Loucy (cell line): Measurements from ENCODE around the gene C2orf81.

Experiments
- H2AFZ ChIP-seq: fragments of 200-600 bp; sonication (generic); 2 replicates; pipeline ENCODE4 v1.6.0; 2016; ENCODE audit warnings: antibody characterized with exemption, mild to moderate bottlenecking, low read length, moderate library complexity
- H3F3A ChIP-seq: fragments of 200-600 bp; 2 replicates; pipeline ENCODE4 v1.6.0; 2016; ENCODE audit warnings: antibody characterized with exemption, low read depth, mild to moderate bottlenecking
- H3K27me3 ChIP-seq: fragments of 200-600 bp; sonication (generic); 2 replicates; pipeline ENCODE4 v1.6.1; 2014; ENCODE audit warnings: low read length, mild to moderate bottlenecking; ENCODE audit not compliant: insufficient read depth, poor library complexity, severe bottlenecking
- H3K36me3 ChIP-seq: fragments of 200-600 bp; sonication (generic); 2 replicates; pipeline ENCODE4 v1.6.1; 2016; ENCODE audit warnings: low read length; ENCODE audit not compliant: insufficient read depth
- H3K4me1 ChIP-seq: fragments of 200-600 bp; sonication (generic); 2 replicates; pipeline ENCODE4 v1.5.1; 2014; ENCODE audit warnings: low read length, mild to moderate bottlenecking; ENCODE audit not compliant: insufficient read depth, poor library complexity, severe bottlenecking
- H3K4me2 ChIP-seq: fragments of 200-600 bp; sonication (generic); 2 replicates; pipeline ENCODE4 v1.6.0; 2014; ENCODE audit warnings: antibody characterized with exemption, low read length, low read depth, mild to moderate bottlenecking; ENCODE audit not compliant: poor library complexity, severe bottlenecking
- H3K4me3 ChIP-seq: fragments of 200-600 bp; sonication (generic); 2 replicates; pipeline ENCODE4 v1.5.1; 2014; ENCODE audit warnings: low read length, mild to moderate bottlenecking, mixed read lengths; ENCODE audit not compliant: poor library complexity, severe bottlenecking
- H3K79me2 ChIP-seq: fragments of 200-600 bp; sonication (generic); 2 replicates; pipeline ENCODE4 v1.6.1; 2014; ENCODE audit warnings: low read length; ENCODE audit not compliant: insufficient read depth
- H3K9ac ChIP-seq: fragments of 200-600 bp; sonication (generic); 2 replicates; pipeline ENCODE4 v1.6.0; 2014; ENCODE audit warnings: mild to moderate bottlenecking, low read depth, low read length, moderate library complexity; ENCODE audit not compliant: poor library complexity, severe bottlenecking
- H3K9me2 ChIP-seq: fragments of 200-600 bp; sonication (generic); replicated peaks from 2 replicates; pipeline ENCODE4 v1.6.1; 2016; ENCODE audit warnings: low read depth, low read length, mixed read lengths
- H3K9me3 ChIP-seq: fragments of 200-600 bp; sonication (generic); 2 replicates; pipeline ENCODE4 v1.6.1; 2014; ENCODE audit warnings: mild to moderate bottlenecking, antibody characterized with exemption, low read length, low read depth; ENCODE audit not compliant: insufficient read depth
- H4K20me1 ChIP-seq: fragments of 200-600 bp; sonication (generic); 2 replicates; pipeline ENCODE4 v1.6.0; 2014; ENCODE audit warnings: antibody characterized with exemption, low read length, mild to moderate bottlenecking; ENCODE audit not compliant: insufficient read depth, poor library complexity, severe bottlenecking
- EZH2phosphoT487 ChIP-seq: fragments of 200-600 bp; IDR thresholded peaks from 2 replicates; pipeline ENCODE4 v1.6.1; 2018; ENCODE audit warnings: antibody characterized with exemption, mild to moderate bottlenecking, moderate library complexity, borderline replicate concordance
- TF ChIP-seq, protein P1 (sequence below): fragments of 200-600 bp; sonication (generic); conservative IDR thresholded peaks from 2 replicates; pipeline ENCODE4 v1.5.1; 2014; ENCODE audit warnings: mild to moderate bottlenecking, antibody characterized with exemption, low read length

C2orf81 gene

GRCh38 chr2:74368499-74368898, 52.9 kb downstream of the C2orf81 start:
- Histone ChIP-seq H3K4me3 (no peak overlapping the region), H3K9ac (no peak overlapping the region), H3K4me2 (no peak overlapping the region), H3K9me3 (no peaks in the 10 kb centered on the region), H2AFZ (no peak overlapping the region), H3K27me3 (no peaks in the 10 kb centered on the region), H3K4me1 (no peaks in the 10 kb centered on the region), H3F3A (no peaks in the 10 kb centered on the region), H3K79me2 (no peaks in the 10 kb centered on the region), H3K9me2 (no peaks in the 10 kb centered on the region), H4K20me1 (no peaks in the 10 kb centered on the region), H3K36me3 (peaks cover 74% of the 10 kb centered on the region; the same call in 1 of the 2 replicates)
- TF ChIP-seq, protein P1, sequence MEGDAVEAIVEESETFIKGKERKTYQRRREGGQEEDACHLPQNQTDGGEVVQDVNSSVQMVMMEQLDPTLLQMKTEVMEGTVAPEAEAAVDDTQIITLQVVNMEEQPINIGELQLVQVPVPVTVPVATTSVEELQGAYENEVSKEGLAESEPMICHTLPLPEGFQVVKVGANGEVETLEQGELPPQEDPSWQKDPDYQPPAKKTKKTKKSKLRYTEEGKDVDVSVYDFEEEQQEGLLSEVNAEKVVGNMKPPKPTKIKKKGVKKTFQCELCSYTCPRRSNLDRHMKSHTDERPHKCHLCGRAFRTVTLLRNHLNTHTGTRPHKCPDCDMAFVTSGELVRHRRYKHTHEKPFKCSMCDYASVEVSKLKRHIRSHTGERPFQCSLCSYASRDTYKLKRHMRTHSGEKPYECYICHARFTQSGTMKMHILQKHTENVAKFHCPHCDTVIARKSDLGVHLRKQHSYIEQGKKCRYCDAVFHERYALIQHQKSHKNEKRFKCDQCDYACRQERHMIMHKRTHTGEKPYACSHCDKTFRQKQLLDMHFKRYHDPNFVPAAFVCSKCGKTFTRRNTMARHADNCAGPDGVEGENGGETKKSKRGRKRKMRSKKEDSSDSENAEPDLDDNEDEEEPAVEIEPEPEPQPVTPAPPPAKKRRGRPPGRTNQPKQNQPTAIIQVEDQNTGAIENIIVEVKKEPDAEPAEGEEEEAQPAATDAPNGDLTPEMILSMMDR, result no peak
- TF ChIP-seq EZH2phosphoT487, result no peak

DNA sequence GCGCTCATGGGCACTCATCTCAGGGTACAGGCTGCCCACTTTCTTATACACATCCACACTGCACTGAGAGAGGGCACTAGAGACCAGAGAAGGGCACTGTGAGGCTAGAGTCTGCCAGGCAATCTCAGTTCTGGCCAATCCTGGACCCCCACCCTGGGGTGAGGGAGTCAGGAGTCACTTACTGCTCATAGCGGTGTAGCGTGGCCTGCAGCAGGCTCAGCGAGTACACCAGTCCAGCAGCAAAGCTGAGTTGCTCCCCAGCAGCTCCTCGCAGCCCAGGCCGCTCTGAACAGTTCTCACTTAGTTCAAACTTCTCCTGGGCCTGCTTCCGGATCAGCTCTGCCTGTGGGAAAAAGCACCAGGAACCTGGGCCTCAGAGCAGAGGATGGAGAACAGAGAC, 53.6 kb downstream of the C2orf81 start:
- no peaks in the 10 kb centered on the region for H3K4me1 ChIP-seq
- H3K9me2 ChIP-seq, result no peaks in the 10 kb centered on the region
- H3F3A ChIP-seq, result no peaks in the 10 kb centered on the region
- H4K20me1 ChIP-seq, result no peaks in the 10 kb centered on the region
- no peak overlapping the region for H3K9ac ChIP-seq
- H3K4me3 ChIP-seq, result no peak overlapping the region
- H3K9me3 ChIP-seq, result no peaks in the 10 kb centered on the region
- no peak overlapping the region for H3K4me2 ChIP-seq
- no peaks in the 10 kb centered on the region for H3K27me3 ChIP-seq
- H3K79me2 ChIP-seq, result no peaks in the 10 kb centered on the region
- no peak overlapping the region for H2AFZ ChIP-seq
- TF ChIP-seq, protein P1, result no peak
- no peak for TF ChIP-seq EZH2phosphoT487
- peaks cover 81% of the 10 kb centered on the region; the same call in 1 of the 2 replicates for H3K36me3 ChIP-seq

DNA sequence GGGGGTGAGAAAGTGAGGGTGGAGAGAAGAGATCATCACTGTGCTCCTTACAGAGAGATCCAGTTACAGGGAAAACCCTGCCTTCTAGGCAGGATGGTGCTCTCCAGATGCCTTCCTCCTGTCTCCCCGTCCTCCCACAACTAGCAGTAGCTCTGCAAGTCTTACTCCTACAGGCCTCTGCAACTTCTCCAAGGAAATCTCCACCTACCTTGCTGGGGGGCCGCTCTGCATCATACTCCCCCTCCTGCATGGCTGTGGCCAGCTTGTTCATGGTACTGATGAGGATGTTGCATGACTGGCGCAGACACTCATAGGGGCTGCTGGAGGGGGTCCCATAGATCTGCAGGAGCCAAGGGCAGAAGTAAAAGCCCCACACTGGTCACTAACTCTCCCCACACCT, 55.4 kb downstream of the C2orf81 start:
- Histone ChIP-seq H3K9me2 (no peaks in the 10 kb centered on the region), H3K4me3 (no peak overlapping the region), H3K36me3 (peaks cover 95% of the 10 kb centered on the region; the same call in 1 of the 2 replicates), H3K4me2 (no peak overlapping the region), H3K4me1 (no peaks in the 10 kb centered on the region), H3F3A (no peaks in the 10 kb centered on the region), H3K9me3 (no peaks in the 10 kb centered on the region), H2AFZ (no peak overlapping the region), H3K79me2 (no peaks in the 10 kb centered on the region), H3K9ac (no peak overlapping the region), H3K27me3 (no peaks in the 10 kb centered on the region), H4K20me1 (no peaks in the 10 kb centered on the region)
- TF ChIP-seq, protein P1, result no peak
- TF ChIP-seq EZH2phosphoT487, result no peak
